NCI-H1417 (cell line): ENCODE measurements around the gene UTY.

Experiments
- DNase-seq, 3 experiments: peaks; one replicate each; lab custom pipeline; 2025; lab: John Stamatoyannopoulos, UW

The UTY gene

GRCh38 chrY:13479828-13480227, at the start of gene UTY:
UTY (minus strand) TSS chrY:13480033; CDS start chrY:13479665, 368 bp downstream.
- no peak for DNase-seq

- no peak for DNase-seq
Measured at GRCh38 chrY:13520474-13520873, 40.6 kb upstream of the UTY start.

- no peak for DNase-seq
Measured at GRCh38 chrY:13501215-13501614, 21.4 kb upstream of the UTY start.

- DNase-seq: no peak
Measured at GRCh38 chrY:13493737-13494136, 13.9 kb upstream of the UTY start.

GRCh38 chrY:13492408-13492807, 12.6 kb upstream of the UTY start:
- no peak for DNase-seq

- DNase-seq: no peak
Measured at GRCh38 chrY:13488738-13489137, 8.9 kb upstream of the UTY start.

- no peak for DNase-seq
Measured at GRCh38 chrY:13479121-13479711, 617 bp downstream of the UTY start.

- DNase-seq: no peak
Measured at GRCh38 chrY:13478126-13478785, 1.6 kb downstream of the UTY start.

GRCh38 chrY:13474997-13475396, 4.8 kb downstream of the UTY start:
- DNase-seq: no peak

- DNase-seq: no peak
Measured at GRCh38 chrY:13451572-13451971, 28.3 kb downstream of the UTY start.

GRCh38 chrY:13450596-13451130, 29.2 kb downstream of the UTY start:
- no peak for DNase-seq

- DNase-seq: no peak
Measured at GRCh38 chrY:13445566-13445965, 34.3 kb downstream of the UTY start.

- no peak for DNase-seq
Measured at GRCh38 chrY:13443146-13443545, 36.7 kb downstream of the UTY start.

GRCh38 chrY:13440811-13441210, 39.0 kb downstream of the UTY start:
- DNase-seq: no peak

GRCh38 chrY:13435968-13436937, 43.6 kb downstream of the UTY start:
- DNase-seq: no peak

GRCh38 chrY:13435206-13435967, 44.4 kb downstream of the UTY start:
- DNase-seq: no peak

- DNase-seq: no peak
Measured at GRCh38 chrY:13432293-13433025, 47.4 kb downstream of the UTY start.

- no peak for DNase-seq
Measured at GRCh38 chrY:13429551-13429950, 50.3 kb downstream of the UTY start.

- DNase-seq: no peak
Measured at GRCh38 chrY:13423281-13423732, 56.5 kb downstream of the UTY start.

- no peak for DNase-seq
Measured at GRCh38 chrY:13416869-13417661, 62.8 kb downstream of the UTY start.
